Activated CD4-positive, CD25-positive, alpha-beta regulatory T cell treated with anti-CD3 and anti-CD28 coated beads, Interleukin-2, amount 50 U/mL, for 16 hours (primary cell): Measurements from ENCODE around the gene CYP2S1.
"Not testable (repeated sequence)": the region's sequence is repeated elsewhere in the genome, so short reads cannot be mapped to it uniquely, and the experiment has no call there.

Experiments used
- DNase-seq: peaks from one replicate; pipeline ENCODE4 v3.0.0-alpha.2; 2020; ENCODE audit warnings: low read depth, low spot score

Gene CYP2S1

GRCh38 chr19:41226053-41226873 is 33.2 kb downstream of the CYP2S1 start:
- no peak for DNase-seq

- no peak for DNase-seq
These were observed 33.9 kb downstream of the CYP2S1 start for GRCh38 chr19:41226874-41227390.

GRCh38 chr19:41228486-41228885 is 35.5 kb downstream of the CYP2S1 start:
- DNase-seq = no peak

- DNase-seq = not testable (repeated sequence)
These were observed 36.3 kb downstream of the CYP2S1 start for GRCh38 chr19:41229338-41229737.

- no peak for DNase-seq
These were observed 37.2 kb downstream of the CYP2S1 start for GRCh38 chr19:41230067-41230857.

- DNase-seq = no peak
These were observed 39.7 kb downstream of the CYP2S1 start for GRCh38 chr19:41232686-41233085.

GRCh38 chr19:41233748-41234240 is 40.8 kb downstream of the CYP2S1 start:
- DNase-seq = no peak

GRCh38 chr19:41234512-41235168 is 41.6 kb downstream of the CYP2S1 start:
- DNase-seq = no peak

GRCh38 chr19:41235480-41235879 is 42.5 kb downstream of the CYP2S1 start:
- DNase-seq = no peak

GRCh38 chr19:41238244-41238643 is 45.2 kb downstream of the CYP2S1 start:
- no peak for DNase-seq

- DNase-seq = no peak
These were observed 46.3 kb downstream of the CYP2S1 start for GRCh38 chr19:41239363-41239762.

GRCh38 chr19:41239961-41240574 is 47.0 kb downstream of the CYP2S1 start:
- no peak for DNase-seq

- no peak for DNase-seq
These were observed 48.8 kb downstream of the CYP2S1 start for GRCh38 chr19:41241859-41242258.

GRCh38 chr19:41244117-41244516 is 51.1 kb downstream of the CYP2S1 start:
- no peak for DNase-seq

GRCh38 chr19:41245843-41246242 is 52.8 kb downstream of the CYP2S1 start:
- DNase-seq = no peak

- no peak for DNase-seq
These were observed 55.9 kb downstream of the CYP2S1 start for GRCh38 chr19:41248895-41249294.

- DNase-seq = no peak
These were observed 56.8 kb downstream of the CYP2S1 start for GRCh38 chr19:41249707-41250423.

GRCh38 chr19:41253660-41254059 is 60.6 kb downstream of the CYP2S1 start:
- DNase-seq = no peak

- no peak for DNase-seq
These were observed 62.2 kb downstream of the CYP2S1 start for GRCh38 chr19:41255171-41255570.
